IMR-90 (cell line): ENCODE results near the gene SFSWAP. TPM values are rescaled to one million over a fixed set of nuclear protein-coding genes. Genes with fewer than 3 reads are reported as not detected.

Experiments used
- ATAC-seq: fragments of 200-7000 bp; cut with Tn5 transposase; 2 replicates; pipeline ENCODE4 v1.9.1; 2020; ENCODE audit warnings: low read depth, mild to moderate bottlenecking, moderate library complexity
- BruUV-seq: library from RNA; stranded (reverse); fragments of 400-500 nt; replicated peaks from 2 replicates; lab custom pipeline; 2021; lab: Mats Ljungman, UMichigan
- CTCF ChIA-PET: fragments of 300-600 bp; formaldehyde crosslinking; extraction: SDS; loops from one replicate; lab custom pipeline; 2021; ENCODE audit warnings: antibody characterized with exemption; lab: Yijun Ruan, JAX
- POLR2A ChIA-PET: fragments of 300-600 bp; sonication (Branson Sonifier 250); formaldehyde crosslinking; loops from one replicate; lab custom pipeline; 2022; ENCODE audit warnings: antibody characterized with exemption; ENCODE audit not compliant: unreplicated experiment; lab: Charles Lee
- DNase-seq: peaks from one replicate; pipeline ENCODE4 v3.0.0; 2013
- H2AFZ ChIP-seq: replicated peaks from 2 replicates; pipeline ENCODE3; 2013; ENCODE audit warnings: low read length, mild to moderate bottlenecking; ENCODE audit not compliant: poor library complexity
- H2AK5ac ChIP-seq: 2 replicates; pipeline ENCODE4 v1.6.1; 2013; ENCODE audit warnings: low read depth, low read length, inconsistent platforms
- H2AK9ac ChIP-seq: replicated peaks from 2 replicates; pipeline ENCODE3; 2013; ENCODE audit warnings: mild to moderate bottlenecking, low read depth, low read length, moderate library complexity; ENCODE audit not compliant: poor library complexity
- H2BK120ac ChIP-seq: 2 replicates; pipeline ENCODE4 v1.6.1; 2013; ENCODE audit warnings: low read depth, low read length, inconsistent platforms
- H2BK15ac ChIP-seq: 3 replicates; pipeline ENCODE4 v1.6.1; 2013; ENCODE audit warnings: low read depth, low read length, inconsistent platforms
- H2BK20ac ChIP-seq: 2 replicates; pipeline ENCODE4 v1.6.1; 2013; ENCODE audit warnings: low read depth, mild to moderate bottlenecking, inconsistent platforms, low read length, moderate library complexity
- H2BK5ac ChIP-seq: 2 replicates; pipeline ENCODE4 v1.6.1; 2013; ENCODE audit warnings: mild to moderate bottlenecking, low read depth, low read length, inconsistent platforms; ENCODE audit not compliant: poor library complexity, severe bottlenecking
- H3K14ac ChIP-seq: replicated peaks from 2 replicates; pipeline ENCODE4 v1.6.1; 2013; ENCODE audit warnings: low read depth, low read length, inconsistent platforms
- H3K18ac ChIP-seq: 2 replicates; pipeline ENCODE4 v1.6.1; 2013; ENCODE audit warnings: low read depth, low read length, control low read depth
- H3K23ac ChIP-seq: 2 replicates; pipeline ENCODE4 v1.6.1; 2013; ENCODE audit warnings: low read depth, low read length, inconsistent platforms
- H3K27ac ChIP-seq: 2 replicates; pipeline ENCODE4 v1.5.1; 2013; ENCODE audit warnings: mild to moderate bottlenecking, control low read depth, low read length; ENCODE audit not compliant: insufficient read depth
- H3K27me3 ChIP-seq: 2 replicates; pipeline ENCODE4 v1.6.1; 2013; ENCODE audit warnings: low read length; ENCODE audit not compliant: control insufficient read depth, insufficient read depth
- H3K36me3 ChIP-seq: 2 replicates; pipeline ENCODE4 v1.6.1; 2013; ENCODE audit warnings: low read length, mixed read lengths; ENCODE audit not compliant: control insufficient read depth, insufficient read depth
- H3K4ac ChIP-seq: 2 replicates; pipeline ENCODE4 v1.6.1; 2013; ENCODE audit warnings: low read depth, low read length, inconsistent platforms
- H3K4me1 ChIP-seq: 2 replicates; pipeline ENCODE4 v1.6.1; 2013; ENCODE audit warnings: low read length, mixed read lengths; ENCODE audit not compliant: control insufficient read depth, insufficient read depth
- H3K4me2 ChIP-seq: 2 replicates; pipeline ENCODE4 v1.6.1; 2013; ENCODE audit warnings: low read depth, mild to moderate bottlenecking, control low read depth, low read length, moderate library complexity
- H3K4me3 ChIP-seq: 2 replicates; pipeline ENCODE4 v1.5.1; 2013; ENCODE audit warnings: low read depth, mild to moderate bottlenecking, control low read depth, low read length, moderate library complexity; ENCODE audit not compliant: insufficient read depth
- H3K56ac ChIP-seq: 2 replicates; pipeline ENCODE4 v1.6.1; 2013; ENCODE audit warnings: low read length, inconsistent platforms; ENCODE audit not compliant: insufficient read depth; ENCODE audit errors: extremely low read depth
- H3K79me1 ChIP-seq, 2 experiments: 2 replicates each; pipeline ENCODE4 v1.6.1; 2013; ENCODE audit warnings: low read length in 2 of 2, inconsistent platforms in 1 of 2, low read depth in 1 of 2
- H3K9ac ChIP-seq: 2 replicates; pipeline ENCODE4 v1.6.1; 2013; ENCODE audit warnings: low read depth, low read length, control low read depth
- H3K9me1 ChIP-seq: 2 replicates; pipeline ENCODE4 v1.6.1; 2013; ENCODE audit warnings: low read length, inconsistent platforms; ENCODE audit not compliant: insufficient read depth
- H3K9me3 ChIP-seq: 2 replicates; pipeline ENCODE4 v1.6.1; 2013; ENCODE audit warnings: low read length; ENCODE audit not compliant: control insufficient read depth, insufficient read depth
- H4K20me1 ChIP-seq: 2 replicates; pipeline ENCODE4 v1.6.1; 2013; ENCODE audit warnings: low read length, inconsistent platforms; ENCODE audit not compliant: insufficient read depth
- H4K5ac ChIP-seq: 2 replicates; pipeline ENCODE4 v1.6.1; 2013; ENCODE audit warnings: mild to moderate bottlenecking, low read depth, low read length, control low read depth
- H4K8ac ChIP-seq, 2 experiments: 2 replicates each; pipeline ENCODE4 v1.6.1; 2013; ENCODE audit warnings: low read depth in 2 of 2, low read length in 2 of 2, control low read depth in 1 of 2, inconsistent platforms in 1 of 2
- H4K91ac ChIP-seq: 2 replicates; pipeline ENCODE4 v1.6.1; 2013; ENCODE audit warnings: low read depth, low read length, inconsistent platforms; ENCODE audit not compliant: insufficient read depth
- CEBPB ChIP-seq: IDR thresholded peaks from 2 replicates; pipeline ENCODE4 v1.6.1; 2012; ENCODE audit warnings: low read depth, low read length, improper control_type of control experiment
- CHD1 ChIP-seq: IDR thresholded peaks from 2 replicates; pipeline ENCODE4 v1.6.1; 2012; ENCODE audit warnings: low read depth, low read length, improper control_type of control experiment
- CTCF ChIP-seq: conservative IDR thresholded peaks from 2 replicates; pipeline ENCODE4 v1.5.1; 2012; ENCODE audit warnings: mild to moderate bottlenecking, low read depth, low read length, improper control_type of control experiment
- ELK1 ChIP-seq: fragments of 150-350 bp; IDR thresholded peaks from 2 replicates; pipeline ENCODE4 v1.6.1; 2016; ENCODE audit warnings: low read depth, mild to moderate bottlenecking, low read length, moderate library complexity, borderline replicate concordance
- FOS ChIP-seq: fragments of 150-350 bp; IDR thresholded peaks from 2 replicates; pipeline ENCODE4 v1.6.1; 2016; ENCODE audit warnings: low read depth, low read length
- MAFK ChIP-seq: IDR thresholded peaks from 2 replicates; pipeline ENCODE4 v1.6.1; 2012; ENCODE audit warnings: low read depth, low read length, improper control_type of control experiment
- MAZ ChIP-seq: IDR thresholded peaks from 2 replicates; pipeline ENCODE4 v1.6.1; 2012; ENCODE audit warnings: low read depth, mild to moderate bottlenecking, low read length, improper control_type of control experiment, moderate library complexity, borderline replicate concordance
- MXI1 ChIP-seq: IDR thresholded peaks from 2 replicates; pipeline ENCODE4 v1.6.1; 2012; ENCODE audit warnings: low read depth, mild to moderate bottlenecking, low read length, moderate library complexity, borderline replicate concordance
- NFE2L2 ChIP-seq: fragments of 150-350 bp; IDR thresholded peaks from 2 replicates; pipeline ENCODE4 v1.6.1; 2016; ENCODE audit warnings: low read depth, mild to moderate bottlenecking, low read length
- POLR2A ChIP-seq: IDR thresholded peaks from 2 replicates; pipeline ENCODE4 v1.6.1; 2012; ENCODE audit warnings: mild to moderate bottlenecking, low read depth, low read length
- RAD21 ChIP-seq: IDR thresholded peaks from 2 replicates; pipeline ENCODE4 v1.6.1; 2012; ENCODE audit warnings: low read length, improper control_type of control experiment
- RCOR1 ChIP-seq: IDR thresholded peaks from 2 replicates; pipeline ENCODE4 v1.6.1; 2012; ENCODE audit warnings: mild to moderate bottlenecking, low read length, improper control_type of control experiment; ENCODE audit not compliant: insufficient replicate concordance
- RFX5 ChIP-seq: IDR thresholded peaks from 2 replicates; pipeline ENCODE4 v1.8.0; 2012; ENCODE audit warnings: low read depth, mild to moderate bottlenecking, low read length, moderate library complexity
- SMC3 ChIP-seq: fragments of 150-350 bp; IDR thresholded peaks from 2 replicates; pipeline ENCODE4 v1.6.1; 2016; ENCODE audit warnings: low read depth, mild to moderate bottlenecking, antibody characterized with exemption, low read length, moderate library complexity
- USF2 ChIP-seq: fragments of 150-350 bp; IDR thresholded peaks from 2 replicates; pipeline ENCODE4 v1.6.1; 2017; ENCODE audit warnings: mild to moderate bottlenecking, antibody characterized with exemption, low read length, low read depth
- WGBS, 2 experiments: methylation state at CpG; one replicate each; pipeline versions ENCODE4 v1.1.5 to v1.1.7; 2013; ENCODE audit warnings: missing lambda C conversion rate in 2 of 2; ENCODE audit not compliant: insufficient read length in 1 of 2; ENCODE audit errors: extremely low coverage in 2 of 2; 5-methylcytosine and 5-hydroxymethylcytosine counted together
- dilution Hi-C: fragments of 300-500 bp; cut with HindIII; formaldehyde crosslinking; loops from one replicate; pipeline ENCODE4 v1.14.3; 2018; ENCODE audit warnings: low sequenced_read_pairs; ENCODE audit not compliant: unreplicated experiment
- in situ Hi-C: fragments of 300-500 bp; cut with MboI; formaldehyde crosslinking; loops from 3 replicates; pipeline ENCODE4 v1.14.3; 2019; ENCODE audit warnings: low sequenced_read_pairs, inconsistent platforms, mixed read lengths
- intact Hi-C: fragments of 100-400 bp; cut with micrococcal nuclease; formaldehyde crosslinking; loops from 2 replicates; pipeline ENCODE4 v1.10.0; 2022
- polyA plus RNA-seq, 3 experiments: library from polyadenylated mRNA; depleted of rRNA; stranded (reverse); fragments of >200 nt; gene quantifications; 2 replicates each; pipeline ENCODE4 v1.2.3, GENCODE V29; 2012; ENCODE audit warnings: low replicate concordance in 1 of 3
- total RNA-seq: library from RNA; depleted of rRNA; stranded (reverse); fragments of >200 nt; gene quantifications from 2 replicates; pipeline ENCODE4 v1.2.3, GENCODE V29; 2012

Gene SFSWAP
- total and polyA plus RNA-seq, 2 of the 4 experiments (the other 2 are of a cell fraction) = 19.7 to 22.4 TPM

- no peak overlapping the region for H4K5ac ChIP-seq
- H3K79me1 ChIP-seq = no peaks in the 10 kb centered on the region
- dilution Hi-C loops = no loop called here
- H3K4me1 ChIP-seq = peaks cover 6% of the 10 kb centered on the region
- no peak overlapping the region for H2AK5ac ChIP-seq
- H3K9me1 ChIP-seq = no peaks in the 10 kb centered on the region
- no peak overlapping the region for H3K4ac ChIP-seq
- H4K8ac ChIP-seq = no peak overlapping the region
- no peaks in the 10 kb centered on the region; the same call in 1 of the 2 replicates for H4K20me1 ChIP-seq
- DNase-seq (no peak), ATAC-seq (no peak)
- no peak overlapping the region for H3K4me2 ChIP-seq
- no peaks in the 10 kb centered on the region for H3K9me3 ChIP-seq
- H3K23ac ChIP-seq = no peak overlapping the region
- H3K18ac ChIP-seq = no peak overlapping the region
- no peak overlapping the region for H3K56ac ChIP-seq
- no peak overlapping the region for H2AFZ ChIP-seq
- H4K91ac ChIP-seq = no peak overlapping the region
- no peak overlapping the region for H2BK5ac ChIP-seq
- no peak overlapping the region for H3K27ac ChIP-seq
- no TSS peak for BruUV-seq
- H2AK9ac ChIP-seq = no peak overlapping the region
- H3K4me3 ChIP-seq = no peak overlapping the region
- in situ Hi-C loops = loop anchor here (25.0 kb wide), 1 partner anchor 736 kb away; no protein-coding TSS in a partner anchor
- intact Hi-C loops = no loop called here
- no peak overlapping the region for H3K14ac ChIP-seq
- H3K36me3 ChIP-seq = no peaks in the 10 kb centered on the region
- no peak overlapping the region for H2BK20ac ChIP-seq
- TF ChIP-seq CTCF (no peak), NFE2L2 (no peak), ELK1 (no peak), FOS (no peak), CHD1 (no peak), MAFK (no peak), USF2 (no peak), RCOR1 (no peak), SMC3 (no peak), MAZ (no peak), POLR2A (no peak), MXI1 (no peak), CEBPB (no peak), RAD21 (no peak), RFX5 (no peak)
- ChIA-PET POLR2A (no interaction called here), CTCF (no interaction called here)
- no peak overlapping the region for H2BK15ac ChIP-seq
- no peak overlapping the region for H3K9ac ChIP-seq
- 93% methylated on average over 21 of the region's 24 CpGs; no CpG with 5 or more reads in 1 of the 2 experiments for WGBS, 2 experiments
- no peak overlapping the region for H2BK120ac ChIP-seq
- H3K27me3 ChIP-seq = no peaks in the 10 kb centered on the region
Observed at GRCh38 chr12:131848753-131849152, 137.9 kb downstream of the SFSWAP start.
